Putamen (tissue), 1 donor: ENCODE measurements around the gene SH3BP2.
A peak's percentile ranks its signal among the peaks of the same experiment; 100 is the strongest.
"Not testable (repeated sequence)": the region's sequence is repeated elsewhere in the genome, so short reads cannot be mapped to it uniquely, and the experiment has no call there.

Source experiments
- DNase-seq: peaks from one replicate; pipeline ENCODE4 v3.0.0-alpha.2; 2016; ENCODE audit warnings: low spot score

SH3BP2 gene

DNA sequence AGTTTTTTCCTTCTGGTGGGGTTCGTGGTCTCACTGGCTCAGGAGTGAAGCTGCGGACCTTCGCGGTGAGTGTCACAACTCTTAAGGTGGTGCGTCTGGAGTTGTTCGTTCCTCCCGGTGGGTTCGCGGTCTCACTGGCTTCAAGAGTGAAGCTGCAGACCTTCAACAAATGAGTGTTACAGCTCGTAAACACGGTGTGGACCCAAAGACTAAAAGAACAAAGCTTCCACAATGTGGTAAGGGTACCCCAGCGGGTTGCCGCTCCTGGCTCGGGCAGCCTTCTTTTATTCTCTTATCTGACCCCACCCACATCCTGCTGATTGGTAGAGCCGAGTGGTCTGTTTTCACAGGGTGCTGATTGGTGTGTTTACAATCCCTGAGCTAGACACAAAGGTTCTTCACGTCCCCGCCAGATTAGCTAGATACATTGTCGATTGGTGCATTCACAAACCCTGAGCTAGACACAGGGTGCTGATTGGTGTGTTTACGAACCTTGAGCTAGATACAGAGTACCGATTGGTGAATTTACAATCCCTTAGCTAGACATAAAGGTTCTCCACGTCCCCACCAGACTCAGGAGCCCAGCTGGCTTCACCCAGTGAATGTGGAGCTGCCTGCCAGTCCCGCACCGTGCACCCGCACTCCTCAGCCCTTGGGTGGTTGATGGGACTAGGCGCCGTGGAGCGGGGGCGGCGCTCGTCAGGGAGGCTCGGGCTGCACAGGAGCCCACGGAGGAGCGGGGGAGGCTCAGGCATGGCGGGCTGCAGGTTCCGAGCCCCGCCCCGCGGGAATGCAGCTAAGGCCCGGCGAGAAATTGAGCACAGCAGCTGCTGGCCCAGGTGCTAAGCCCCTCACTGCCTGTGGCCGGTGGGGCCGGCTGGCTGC is 30.2 kb upstream of the SH3BP2 start:
- not testable (repeated sequence) for DNase-seq

DNA sequence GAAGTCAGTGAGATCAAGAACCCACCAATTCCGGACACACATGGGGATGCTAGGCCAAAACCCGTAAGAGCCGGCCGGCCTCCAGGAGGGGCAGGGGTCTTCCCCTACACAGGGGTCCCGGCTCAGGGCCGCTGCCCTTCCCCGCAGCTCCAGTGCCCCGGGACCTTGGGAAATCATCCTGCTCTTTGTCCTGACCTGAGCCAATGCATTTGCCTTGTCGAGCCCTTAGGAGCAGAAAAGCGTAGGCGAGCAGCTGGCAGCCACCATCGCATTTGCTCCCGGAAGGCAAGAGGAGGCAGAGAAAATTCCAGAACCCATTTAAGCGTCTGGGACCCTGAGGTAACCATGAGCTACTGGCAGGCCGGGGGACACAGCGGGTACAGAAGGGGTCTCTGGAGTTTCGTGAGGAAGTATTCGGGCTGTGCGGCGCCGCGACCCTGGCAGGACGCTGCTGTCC is 29.3 kb upstream of the SH3BP2 start:
- DNase-seq: no peak

DNA sequence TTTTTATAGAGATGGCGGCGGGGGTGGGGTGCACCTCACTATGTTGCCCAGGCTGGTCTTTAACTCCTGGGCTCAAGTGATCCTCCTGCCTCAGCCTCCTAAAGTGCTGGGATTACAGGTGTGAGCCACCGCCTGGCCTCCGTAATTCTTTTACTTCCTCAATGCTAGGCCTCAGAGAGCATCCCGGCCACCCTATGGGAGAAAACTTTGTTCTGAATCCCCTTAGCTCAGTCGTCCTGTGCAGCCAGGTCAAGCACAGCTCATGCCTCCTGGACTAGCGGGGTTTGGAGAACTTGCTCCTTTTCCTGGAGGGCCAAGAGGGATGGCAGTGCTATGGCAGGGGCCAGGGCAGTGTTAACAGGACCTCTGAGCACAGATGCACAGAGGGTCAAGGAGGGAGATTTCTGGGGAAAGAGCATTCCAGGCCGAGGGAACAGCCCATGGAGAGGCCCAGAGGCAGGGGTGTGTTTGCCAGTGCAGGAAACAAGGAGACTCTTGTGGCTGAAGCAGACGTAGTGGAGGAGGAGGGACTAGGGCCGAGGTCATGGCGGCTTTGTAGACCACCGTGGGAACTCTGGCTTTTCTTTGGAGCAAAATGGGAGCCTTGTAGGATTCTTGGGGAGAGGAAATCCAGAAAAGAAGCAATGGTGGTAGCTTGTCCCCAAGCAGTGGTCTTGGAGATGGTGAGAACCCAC is 26.9 kb upstream of the SH3BP2 start:
- no peak for DNase-seq

DNA sequence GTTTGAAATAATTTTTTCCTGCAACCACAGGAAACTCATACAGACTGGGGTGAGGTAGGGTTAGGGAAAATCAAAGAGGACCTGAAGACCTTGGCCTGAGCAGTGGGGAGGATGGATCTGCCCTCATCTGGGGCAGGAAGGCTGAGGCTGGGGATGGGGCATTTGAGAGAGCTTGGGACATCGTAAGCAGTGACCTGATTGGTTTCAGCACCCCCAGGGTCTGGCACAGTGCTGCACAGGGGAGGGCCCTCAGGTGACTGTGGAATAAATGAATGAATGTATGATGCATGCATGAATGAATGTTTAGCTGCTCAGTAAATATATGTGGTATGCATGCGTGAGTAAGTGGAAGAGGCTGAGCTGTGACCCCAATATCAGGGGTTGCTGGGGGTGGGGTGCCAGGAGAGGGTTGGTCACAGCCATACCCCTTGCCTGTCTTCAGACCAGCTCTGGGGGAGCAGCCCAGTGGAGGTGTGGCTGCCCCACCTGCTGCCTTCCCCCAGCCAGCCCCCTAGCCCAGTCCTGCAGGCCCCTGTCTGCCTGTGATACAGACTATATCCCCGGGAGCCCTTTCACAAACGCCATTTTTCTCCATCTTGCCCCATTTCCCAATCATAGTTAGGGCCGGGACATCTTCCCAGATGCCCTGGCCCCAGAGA is 25.7 kb upstream of the SH3BP2 start:
- no peak for DNase-seq

DNA sequence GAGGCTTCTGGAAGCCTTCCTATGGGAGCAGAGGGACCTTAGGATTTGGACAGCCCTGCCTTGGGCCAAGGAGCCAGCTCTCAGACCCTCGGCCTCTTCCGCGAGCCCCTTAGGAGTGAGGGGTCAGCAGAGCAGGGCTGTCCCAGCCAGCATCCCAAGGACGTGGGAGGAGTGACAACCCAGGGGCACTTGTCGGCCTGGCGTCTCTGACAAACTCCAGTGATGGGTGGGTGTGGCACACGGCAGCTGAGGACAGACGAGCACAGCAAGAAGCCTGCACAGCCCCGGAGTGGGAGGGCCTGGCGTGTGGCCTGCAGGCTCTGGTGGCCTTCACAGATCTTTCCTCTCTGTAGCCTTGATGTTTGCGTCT is 25.2 kb upstream of the SH3BP2 start:
- no peak for DNase-seq

DNA sequence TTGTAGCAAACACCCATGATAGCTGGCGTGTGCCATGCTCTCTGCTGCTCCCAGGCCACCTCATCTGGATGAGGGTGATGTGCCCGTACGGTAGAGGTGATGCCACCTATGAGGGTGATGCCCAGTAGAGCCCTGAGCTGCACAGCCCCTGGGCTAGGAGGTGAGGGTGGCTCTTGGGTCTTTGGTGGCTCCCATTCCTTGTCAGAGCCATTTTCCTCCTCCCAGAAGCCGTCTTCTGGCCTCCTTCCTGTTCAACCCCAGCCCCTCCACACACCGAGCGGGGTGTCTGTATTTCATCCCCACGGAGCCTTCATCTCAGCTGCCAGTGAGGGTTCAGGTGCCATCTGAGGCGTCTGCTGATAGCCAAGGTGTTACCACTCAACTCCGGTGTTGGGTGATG is 24.8 kb upstream of the SH3BP2 start:
- no peak for DNase-seq

DNA sequence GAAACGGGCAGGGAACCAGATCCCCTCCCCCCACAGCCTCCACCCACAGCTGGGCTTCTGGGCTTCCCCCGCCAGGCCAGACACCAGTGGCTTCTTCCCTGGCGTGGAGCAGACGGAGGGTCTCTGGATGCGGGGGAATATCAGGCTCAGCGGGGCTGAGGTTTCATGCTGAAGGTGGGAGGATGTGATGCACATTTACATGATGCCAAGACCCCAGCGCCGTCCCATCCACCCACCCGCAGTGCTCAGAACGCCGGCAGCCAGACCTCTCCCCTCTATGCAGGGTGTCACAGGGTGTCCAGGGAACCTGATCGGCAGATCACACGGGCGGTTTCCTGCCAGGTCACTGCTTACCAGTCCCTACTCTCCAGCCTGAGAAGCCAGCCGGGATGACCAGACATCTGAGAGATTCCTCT is 24.0 kb upstream of the SH3BP2 start:
- DNase-seq: no peak

DNA sequence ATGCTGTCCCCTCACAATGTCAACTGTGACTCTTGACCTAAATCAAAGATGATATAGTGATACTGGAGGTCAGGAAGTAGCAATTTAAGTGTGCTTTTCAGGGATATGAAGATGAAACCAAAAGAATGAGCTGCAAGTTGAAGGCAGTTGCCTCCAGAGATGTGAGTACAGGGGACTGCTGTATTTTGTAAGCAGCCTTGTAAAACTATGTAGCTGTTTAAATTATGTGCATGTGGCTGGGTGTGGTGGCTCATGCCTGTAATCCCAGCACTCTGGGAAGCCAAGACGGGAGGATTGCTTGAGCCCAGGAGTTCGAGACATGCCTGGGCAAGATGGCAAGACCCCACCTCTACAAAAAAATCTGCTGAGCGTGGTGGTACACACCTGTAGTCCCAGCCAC is 21.6 kb upstream of the SH3BP2 start:
- DNase-seq: no peak

DNA sequence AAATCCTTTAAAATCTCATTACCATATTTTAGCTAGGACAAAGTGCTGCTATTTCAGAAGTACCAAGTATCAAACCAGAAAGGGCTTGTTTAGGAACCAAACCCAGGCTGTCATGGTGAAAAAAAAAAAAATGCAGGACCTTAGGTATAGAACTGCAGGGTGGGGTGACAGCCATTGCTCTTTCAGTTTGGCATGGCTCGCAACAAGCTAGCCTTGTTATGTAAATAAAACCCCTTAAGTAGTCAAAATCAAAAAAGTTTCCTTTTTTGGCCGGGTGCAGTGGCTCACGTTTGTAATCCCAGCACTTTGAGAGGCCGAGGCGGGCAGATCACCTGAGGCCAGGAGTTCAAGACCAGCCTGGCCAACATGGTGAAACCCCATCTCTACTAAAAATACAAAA is 12.2 kb upstream of the SH3BP2 start:
- DNase-seq: not testable (repeated sequence)

DNA sequence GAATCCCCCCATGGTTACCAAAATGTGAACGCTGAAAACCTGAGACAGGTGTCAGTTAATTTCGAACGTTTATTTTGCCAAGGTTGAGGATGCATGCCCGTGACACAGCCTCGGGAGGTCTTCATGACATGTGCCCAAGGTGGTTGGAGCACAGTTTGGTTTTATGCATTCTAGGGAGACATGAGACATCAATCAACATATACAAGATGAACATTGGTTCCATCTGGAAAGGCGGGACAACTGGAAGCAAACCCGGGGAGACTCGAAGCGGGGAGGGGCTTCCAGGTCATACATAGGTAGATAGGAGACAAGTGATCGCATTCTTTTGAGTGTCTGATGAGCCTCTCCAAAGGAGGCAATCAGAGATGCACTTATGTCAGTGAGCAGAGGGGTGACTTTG is 11.0 kb upstream of the SH3BP2 start:
- DNase-seq: no peak

DNA sequence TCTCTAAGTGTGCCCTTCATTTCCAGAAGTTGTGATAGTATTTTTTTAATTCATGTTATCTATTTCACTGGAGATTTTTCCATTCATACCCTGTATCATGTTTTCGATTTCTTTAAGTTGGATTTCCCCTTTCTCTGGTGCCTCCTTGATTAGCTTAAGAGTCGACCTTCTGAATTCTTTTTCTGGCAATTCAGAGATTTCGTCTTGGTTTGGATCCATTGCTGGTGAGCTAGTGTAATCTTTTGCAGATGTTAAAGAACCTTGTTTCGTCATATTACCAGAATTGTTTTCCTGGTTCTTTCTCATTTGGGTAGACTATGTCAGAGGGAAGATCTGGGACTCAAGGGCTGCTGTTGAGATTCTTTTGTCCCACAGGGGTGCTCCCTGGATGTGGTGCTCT is 9.1 kb upstream of the SH3BP2 start:
- DNase-seq: no peak

DNA sequence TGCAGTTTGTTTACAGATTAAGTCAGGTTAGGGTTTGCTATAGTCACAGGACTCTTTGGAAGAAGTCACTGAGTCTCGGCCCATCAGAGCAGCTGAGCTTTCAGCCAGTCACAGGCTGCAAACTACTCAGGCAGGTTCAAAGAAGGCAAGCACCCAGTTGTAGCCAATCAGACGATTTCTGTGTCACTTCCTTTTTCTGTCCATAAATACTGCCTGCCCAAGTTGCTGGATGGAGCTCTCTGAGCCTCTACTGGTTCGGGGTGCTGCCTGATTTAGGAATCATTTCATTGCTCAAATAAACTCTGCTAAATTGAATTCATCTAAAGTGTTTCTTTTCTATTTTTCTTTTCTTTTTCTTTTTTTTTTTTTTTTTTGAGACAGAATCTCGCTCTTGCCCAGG is 7.3 kb upstream of the SH3BP2 start:
- DNase-seq: no peak

DNA sequence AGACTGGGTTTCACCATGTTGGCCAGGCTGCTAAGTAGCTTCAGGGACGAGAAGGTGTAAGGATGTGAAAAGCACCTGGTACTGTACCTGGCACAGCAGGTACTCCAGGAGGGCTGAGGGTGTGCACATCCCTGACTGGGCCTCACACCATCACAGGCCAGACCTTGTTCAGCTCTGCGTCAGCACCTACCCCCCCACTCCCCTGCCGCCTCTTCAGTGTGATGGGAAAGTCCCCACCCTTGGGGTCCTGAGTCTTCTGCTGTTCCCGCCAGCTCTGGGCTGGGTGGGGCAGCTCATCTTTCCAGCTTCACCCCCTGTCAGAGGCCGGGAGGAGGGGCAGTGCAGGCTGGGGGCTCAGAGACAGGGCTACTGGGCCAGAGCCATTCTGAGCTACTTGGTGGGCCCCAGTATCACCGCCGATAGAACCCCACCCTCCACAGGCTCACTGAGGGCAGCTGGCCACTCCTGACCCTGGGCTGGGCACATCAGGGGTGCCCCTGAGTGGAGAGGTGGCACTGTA is 6.7 kb upstream of the SH3BP2 start:
- DNase-seq: no peak

DNA sequence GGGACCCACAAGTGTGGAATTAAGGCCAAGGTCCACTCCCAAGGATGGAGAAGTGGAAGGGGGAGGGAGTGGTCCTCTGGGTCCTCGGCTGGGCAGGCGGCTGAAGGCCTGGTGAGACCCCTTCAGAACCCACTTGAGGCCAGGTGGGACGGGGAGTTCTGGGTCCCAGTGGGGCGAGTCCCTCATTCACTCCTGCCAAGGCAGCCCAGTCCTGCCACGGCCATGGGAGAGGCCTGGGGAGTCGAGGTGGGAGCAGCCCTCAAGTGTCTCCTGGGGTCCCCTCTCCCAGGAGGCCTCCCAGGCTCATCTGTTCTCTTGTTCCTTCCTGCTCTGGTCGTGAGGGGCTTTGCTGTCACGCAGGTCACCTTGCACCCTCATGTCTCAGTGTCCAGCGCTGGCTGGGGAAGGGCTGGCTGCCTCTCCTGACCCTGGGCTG is 6.1 kb upstream of the SH3BP2 start:
- no peak for DNase-seq

DNA sequence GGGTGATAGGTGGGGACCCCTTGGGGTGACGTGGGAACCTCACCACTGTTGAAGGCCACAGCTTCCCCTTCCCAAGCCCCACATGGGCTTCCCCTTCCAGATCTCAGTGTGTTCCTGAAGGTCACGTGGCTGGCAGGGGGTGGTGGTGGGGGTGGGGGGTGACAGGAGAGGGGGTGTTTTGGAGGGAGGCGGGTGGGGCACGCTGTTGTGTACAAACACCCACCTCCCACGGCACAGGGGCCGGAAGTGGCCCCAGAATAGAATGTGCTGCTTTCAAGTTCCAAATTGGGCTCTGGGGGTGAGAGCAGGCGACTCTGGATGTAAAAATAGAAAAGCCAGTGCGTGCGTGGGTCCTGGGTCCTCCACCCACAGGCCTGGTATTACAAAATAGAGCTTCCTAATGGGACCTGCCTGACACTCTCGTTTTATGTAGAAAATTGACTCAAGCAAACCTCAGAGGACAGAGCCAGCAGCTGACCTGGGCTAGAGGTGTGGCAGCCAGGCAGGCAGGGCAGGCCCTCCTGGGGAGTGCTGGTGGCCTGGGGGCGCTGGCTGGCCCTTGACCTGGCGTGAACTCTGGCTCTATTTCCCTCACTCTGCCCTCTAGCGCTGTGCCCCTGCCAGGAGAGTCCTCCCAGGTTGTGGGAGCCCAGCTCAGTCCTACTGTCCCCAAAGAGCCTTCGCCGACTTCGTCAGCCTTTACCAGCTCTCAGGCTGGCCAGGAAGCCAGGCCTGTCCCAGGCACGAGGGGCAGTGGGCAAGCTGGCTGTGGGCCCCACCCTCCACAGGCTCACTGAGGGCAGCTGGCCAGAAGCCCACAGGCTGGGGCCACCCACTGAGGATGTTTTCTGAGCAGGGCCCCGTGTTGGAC is 5.4 kb upstream of the SH3BP2 start:
- peak; percentile 45 for DNase-seq

DNA sequence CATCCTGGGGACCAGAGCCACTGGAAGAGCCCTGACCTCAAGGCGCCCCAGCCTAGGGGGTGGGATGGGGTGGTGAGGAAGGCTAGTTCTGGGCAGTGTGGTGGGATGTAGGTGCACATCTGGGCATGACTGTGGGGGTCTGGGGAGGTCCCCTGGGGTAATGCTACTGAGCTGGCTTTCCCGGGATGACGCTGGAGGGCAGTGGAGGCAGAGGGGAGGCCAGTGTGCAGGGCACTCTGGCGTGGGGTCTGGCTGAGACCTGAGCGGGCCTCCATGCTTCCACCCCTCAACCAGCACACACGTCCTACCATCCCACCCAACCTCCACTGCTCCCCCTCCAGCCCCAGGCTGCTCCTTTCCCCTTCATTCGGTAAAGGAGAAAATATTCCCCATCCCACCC is 4.8 kb upstream of the SH3BP2 start:
- no peak for DNase-seq

DNA sequence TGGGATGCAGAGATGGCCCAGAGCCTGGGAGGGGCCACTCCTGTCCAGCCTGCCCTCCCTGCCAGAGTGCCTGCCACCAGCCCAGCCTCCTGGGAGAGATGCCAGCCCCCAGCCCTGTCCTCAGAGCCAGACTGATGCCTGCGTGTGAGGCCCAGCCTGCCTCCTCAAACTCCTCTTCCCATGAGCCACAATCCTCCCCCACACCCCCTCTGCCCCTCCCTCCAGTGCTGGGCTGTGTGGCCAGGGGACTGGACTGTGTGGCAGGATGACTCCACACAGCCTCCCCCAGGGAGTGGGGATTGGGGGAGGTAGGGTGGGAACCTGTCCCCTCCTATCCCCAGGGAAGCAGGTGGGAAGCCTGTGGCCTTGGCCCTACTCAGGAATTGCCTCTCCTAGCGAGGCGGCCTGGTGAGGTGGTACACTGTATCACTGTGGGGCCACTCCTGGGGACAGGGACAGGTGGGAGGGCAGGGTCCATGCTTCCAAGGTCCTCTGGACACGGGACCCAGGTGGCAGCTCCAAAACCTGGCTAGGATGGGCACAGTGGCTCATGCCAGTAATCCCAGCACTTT is 4.3 kb upstream of the SH3BP2 start:
- no peak for DNase-seq

DNA sequence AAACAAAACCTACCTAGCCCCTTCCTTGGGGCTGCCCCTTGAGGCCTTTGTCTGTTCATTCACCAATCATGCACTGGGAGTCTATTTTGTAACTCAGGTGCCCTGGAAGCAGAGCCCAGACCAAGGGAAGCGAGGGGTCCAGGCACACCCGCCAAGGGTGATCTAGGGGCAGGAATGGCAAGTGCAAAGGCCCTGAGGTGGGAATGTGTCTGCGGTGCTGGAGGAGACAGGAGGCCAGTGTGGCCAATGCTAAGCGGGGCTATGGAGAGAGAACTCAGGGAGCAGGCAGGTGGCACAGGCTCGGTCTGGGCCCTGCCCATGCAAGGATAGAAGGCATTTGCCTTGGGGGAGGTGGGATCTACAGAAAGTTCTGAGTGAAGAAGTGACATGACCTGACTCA is 3.5 kb upstream of the SH3BP2 start:
- no peak for DNase-seq

DNA sequence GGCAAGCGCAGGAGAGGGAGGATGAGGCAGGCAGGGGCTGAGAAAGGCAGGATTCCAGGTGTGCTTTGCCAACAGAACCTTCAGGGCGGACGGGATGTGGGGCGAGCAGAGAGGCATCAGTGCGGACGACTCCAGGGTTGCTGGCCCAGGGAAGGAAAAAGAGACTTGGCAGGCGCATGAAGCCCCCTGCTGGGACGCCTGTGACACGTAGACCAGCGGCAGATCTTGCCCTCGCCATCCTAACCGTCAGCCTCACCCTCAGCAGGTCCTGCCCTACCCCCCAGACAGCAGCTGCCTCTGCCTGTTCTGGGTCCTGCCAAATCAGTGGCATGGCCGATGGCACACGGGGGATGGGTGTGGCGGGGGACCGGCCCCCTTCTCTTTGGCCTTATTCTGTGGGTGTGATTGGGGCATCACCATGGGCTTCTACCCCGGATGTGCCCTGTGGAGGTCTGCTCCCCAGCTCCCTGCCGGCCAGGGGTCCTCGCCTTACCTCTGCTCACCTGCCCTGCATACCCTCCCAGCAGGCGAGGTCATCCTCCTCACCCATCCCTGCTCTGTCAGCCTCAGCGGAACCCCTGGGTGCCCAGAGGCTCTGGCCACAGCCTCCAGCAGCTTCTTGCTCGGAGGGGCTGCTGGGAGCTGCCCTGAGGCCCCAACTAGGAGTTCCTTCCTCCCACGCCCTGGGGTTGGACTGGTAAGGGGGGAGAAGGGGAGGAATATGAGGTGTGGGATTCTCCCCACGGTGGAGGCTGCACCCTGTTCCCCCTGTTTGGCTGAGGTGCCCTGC is 2.9 kb upstream of the SH3BP2 start:
- no peak for DNase-seq
